ENCODE results near the gene DCAF4L1. TPM values are rescaled to one million over a fixed set of nuclear protein-coding genes. Genes with fewer than 3 reads are reported as not detected.

DCAF4L1 gene
- total RNA-seq, 4 donors from 2014 or later, result under 0.01 to 0.30 (median 0.21) TPM; not detected in 1

- Histone ChIP-seq H3K9me3 (no peaks in the 10 kb centered on the region), H3K36me3 (peaks cover 0 to 3% (median 0%) of the 10 kb centered on the region in 3 donors), H3K27me3 (no peaks in the 10 kb centered on the region), H3K4me1 (peaks cover 0 to 44% (median 16%) of the 10 kb centered on the region in 4 donors), H3K27ac (no peak overlapping the region), H3K4me3 (no peak overlapping the region)
- TF ChIP-seq, protein P1, sequence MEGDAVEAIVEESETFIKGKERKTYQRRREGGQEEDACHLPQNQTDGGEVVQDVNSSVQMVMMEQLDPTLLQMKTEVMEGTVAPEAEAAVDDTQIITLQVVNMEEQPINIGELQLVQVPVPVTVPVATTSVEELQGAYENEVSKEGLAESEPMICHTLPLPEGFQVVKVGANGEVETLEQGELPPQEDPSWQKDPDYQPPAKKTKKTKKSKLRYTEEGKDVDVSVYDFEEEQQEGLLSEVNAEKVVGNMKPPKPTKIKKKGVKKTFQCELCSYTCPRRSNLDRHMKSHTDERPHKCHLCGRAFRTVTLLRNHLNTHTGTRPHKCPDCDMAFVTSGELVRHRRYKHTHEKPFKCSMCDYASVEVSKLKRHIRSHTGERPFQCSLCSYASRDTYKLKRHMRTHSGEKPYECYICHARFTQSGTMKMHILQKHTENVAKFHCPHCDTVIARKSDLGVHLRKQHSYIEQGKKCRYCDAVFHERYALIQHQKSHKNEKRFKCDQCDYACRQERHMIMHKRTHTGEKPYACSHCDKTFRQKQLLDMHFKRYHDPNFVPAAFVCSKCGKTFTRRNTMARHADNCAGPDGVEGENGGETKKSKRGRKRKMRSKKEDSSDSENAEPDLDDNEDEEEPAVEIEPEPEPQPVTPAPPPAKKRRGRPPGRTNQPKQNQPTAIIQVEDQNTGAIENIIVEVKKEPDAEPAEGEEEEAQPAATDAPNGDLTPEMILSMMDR (IDR thresholded peaks at IDR 0.05), result no peak
- TF ChIP-seq EP300 (IDR thresholded peaks at IDR 0.05) (no peak), POLR2A (IDR thresholded peaks at IDR 0.05) (no peak)
- no peak for DNase-seq (ENCODE audit: low spot score in 2 of 2)
- WGBS, 2 donors, result 68 to 76% methylated on average over 4 of the region's 4 CpGs
Observed at GRCh38 chr4:41992967-41993857, 11.7 kb downstream of the DCAF4L1 start.

GRCh38 chr4:41994461-41994985 lies 13.0 kb downstream of the DCAF4L1 start:
- Histone ChIP-seq H3K4me3 (no peak overlapping the region), H3K4me1 (peaks cover 0 to 36% (median 15%) of the 10 kb centered on the region in 4 donors), H3K9me3 (no peaks in the 10 kb centered on the region), H3K27me3 (no peaks in the 10 kb centered on the region), H3K27ac (no peak overlapping the region), H3K36me3 (peaks cover 0 to 3% (median 0%) of the 10 kb centered on the region in 3 donors)
- no peak for TF ChIP-seq POLR2A (IDR thresholded peaks at IDR 0.05)
- no peak for DNase-seq (ENCODE audit: low spot score in 2 of 2)
- WGBS, 2 donors, result 88 to 89% methylated on average over 3 of the region's 3 CpGs

DNA sequence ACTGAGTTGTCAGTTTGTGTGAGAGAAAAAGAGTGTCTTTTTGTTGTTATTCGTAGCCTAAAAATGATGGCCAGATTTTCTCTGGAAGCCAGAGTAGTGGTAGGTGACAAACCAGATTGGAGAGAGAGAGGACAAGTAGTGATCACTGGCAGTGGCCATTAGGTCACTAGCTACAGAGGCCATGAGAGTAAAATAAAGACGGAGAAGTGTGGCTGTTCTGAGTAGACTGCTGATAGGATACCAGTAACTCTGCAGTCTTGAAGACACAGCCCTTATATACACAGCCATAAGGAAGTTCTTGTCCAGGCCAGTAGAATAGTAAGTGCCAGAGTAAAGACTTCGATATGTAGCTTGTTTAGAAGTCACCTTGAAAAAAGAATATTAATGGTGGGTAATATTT lies 16.5 kb downstream of the DCAF4L1 start:
- Histone ChIP-seq H3K4me3 (no peak overlapping the region), H3K27ac (no peak overlapping the region), H3K9me3 (no peaks in the 10 kb centered on the region), H3K36me3 (peaks cover 0 to 10% (median 0%) of the 10 kb centered on the region in 3 donors), H3K4me1 (peaks cover 0 to 20% (median 0%) of the 10 kb centered on the region in 4 donors), H3K27me3 (no peaks in the 10 kb centered on the region)
- TF ChIP-seq, protein P1 (IDR thresholded peaks at IDR 0.05), result no peak
- no peak for TF ChIP-seq EP300 (IDR thresholded peaks at IDR 0.05)
- TF ChIP-seq POLR2A (IDR thresholded peaks at IDR 0.05), result no peak
- DNase-seq (ENCODE audit: low spot score in 2 of 2), result no peak
- WGBS, 2 donors, result 90 to 95% methylated on average over 3 of the region's 3 CpGs

DNA sequence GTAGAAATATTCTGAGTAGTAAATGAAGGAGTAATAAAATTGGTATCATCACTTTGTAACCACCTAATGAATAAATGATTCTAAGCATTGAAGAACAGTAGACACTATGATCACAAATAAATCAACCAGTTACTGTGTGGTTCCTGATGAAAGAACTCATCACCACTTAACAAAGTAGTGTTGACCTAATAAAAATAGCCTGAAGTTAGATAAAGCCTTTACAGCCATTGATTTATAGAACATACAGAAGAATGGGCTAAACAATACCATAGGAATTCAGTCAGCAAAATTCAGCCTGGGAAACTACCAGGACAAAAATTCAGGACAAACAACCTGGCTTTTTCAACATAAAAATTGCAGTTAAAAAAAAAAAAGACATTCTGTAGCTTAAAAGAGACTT lies 17.8 kb downstream of the DCAF4L1 start:
- TF ChIP-seq POLR2A (IDR thresholded peaks at IDR 0.05) (no peak), EP300 (IDR thresholded peaks at IDR 0.05) (no peak)
- TF ChIP-seq, protein P1 (IDR thresholded peaks at IDR 0.05), result no peak
- no peak for DNase-seq (ENCODE audit: low spot score in 2 of 2)

GRCh38 chr4:42008011-42008786 lies 26.6 kb downstream of the DCAF4L1 start:
- Histone ChIP-seq H3K4me3 (no peak overlapping the region), H3K4me1 (peaks cover 0 to 7% (median 0%) of the 10 kb centered on the region in 4 donors), H3K36me3 (peaks cover 0 to 7% (median 0%) of the 10 kb centered on the region in 3 donors), H3K27ac (no peak overlapping the region), H3K27me3 (no peaks in the 10 kb centered on the region), H3K9me3 (no peaks in the 10 kb centered on the region)
- no peak for DNase-seq (ENCODE audit: low spot score in 2 of 2)
- no peak for TF ChIP-seq EP300 (IDR thresholded peaks at IDR 0.05)
- TF ChIP-seq POLR2A (IDR thresholded peaks at IDR 0.05), result no peak
- TF ChIP-seq, protein P1 (IDR thresholded peaks at IDR 0.05), result no peak
- WGBS, 2 donors, result 97% methylated on average over 3 of the region's 3 CpGs

More for the DNA sequence above, 17.8 kb downstream of the DCAF4L1 start:
- no peaks in the 10 kb centered on the region for H3K27me3 ChIP-seq
- H3K4me3 ChIP-seq, result no peak overlapping the region
- H3K9me3 ChIP-seq, result no peaks in the 10 kb centered on the region
- peaks cover 0 to 12% (median 0%) of the 10 kb centered on the region in 4 donors for H3K4me1 ChIP-seq
- peaks cover 0 to 10% (median 0%) of the 10 kb centered on the region in 3 donors for H3K36me3 ChIP-seq
- no peak overlapping the region for H3K27ac ChIP-seq

Data from tibial nerve (tissue), 4 donors.